ENCODE measurements around the gene RALGAPA2.

RALGAPA2 gene

GRCh38 chr20:20446001-20446400 lies 266.4 kb downstream of the RALGAPA2 start:
- peaks cover 2% of the 10 kb centered on the region; the same call in 1 of the 2 replicates for H3K4me1 ChIP-seq (ENCODE audit: control insufficient read depth, insufficient read depth, low read length)
- no peaks in the 10 kb centered on the region for H3K9me3 ChIP-seq (ENCODE audit: control insufficient read depth, insufficient read depth, low read length)
- H3K36me3 ChIP-seq (ENCODE audit: control insufficient read depth, insufficient read depth, low read length), result no peaks in the 10 kb centered on the region
- H3K27ac ChIP-seq (ENCODE audit: low read length), result no peak overlapping the region
- H3K4me3 ChIP-seq (ENCODE audit: low read length), result no peak overlapping the region
- no peak for DNase-seq (ENCODE audit: low read depth, low spot score)
- no peaks in the 10 kb centered on the region for H3K27me3 ChIP-seq (ENCODE audit: control insufficient read depth, insufficient read depth, low read length)

DNA sequence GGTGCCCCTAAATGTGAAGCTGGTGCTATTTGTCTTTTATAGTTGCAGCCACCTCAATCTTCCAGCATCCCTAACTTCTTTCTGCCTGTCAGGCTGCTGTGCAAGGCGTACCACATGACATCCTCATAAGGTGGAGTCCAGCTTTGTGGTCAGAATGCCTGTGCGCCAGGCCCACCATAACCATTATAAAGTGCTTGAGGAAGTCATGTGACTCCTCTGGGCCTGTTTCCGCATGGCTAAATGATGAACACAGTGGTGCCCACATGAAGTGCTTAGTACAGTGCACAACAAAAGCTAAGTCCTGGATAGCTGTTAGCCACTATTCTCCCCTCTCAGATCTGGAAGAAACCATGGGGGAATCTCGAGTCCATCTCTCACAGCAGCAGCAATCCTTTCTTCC lies 268.9 kb downstream of the RALGAPA2 start:
- Histone ChIP-seq H3K9me3 (ENCODE audit: control insufficient read depth, insufficient read depth, low read length) (no peaks in the 10 kb centered on the region), H3K36me3 (ENCODE audit: control insufficient read depth, insufficient read depth, low read length) (no peaks in the 10 kb centered on the region), H3K4me3 (ENCODE audit: low read length) (no peak overlapping the region), H3K27me3 (ENCODE audit: control insufficient read depth, insufficient read depth, low read length) (no peaks in the 10 kb centered on the region), H3K4me1 (ENCODE audit: control insufficient read depth, insufficient read depth, low read length) (peaks cover 2% of the 10 kb centered on the region; the same call in 1 of the 2 replicates), H3K27ac (ENCODE audit: low read length) (no peak overlapping the region)
- WGBS (ENCODE audit: insufficient coverage, insufficient read length), result no CpG with 5 or more reads among the region's 4 CpGs
- DNase-seq (ENCODE audit: low read depth, low spot score), result no peak

DNA sequence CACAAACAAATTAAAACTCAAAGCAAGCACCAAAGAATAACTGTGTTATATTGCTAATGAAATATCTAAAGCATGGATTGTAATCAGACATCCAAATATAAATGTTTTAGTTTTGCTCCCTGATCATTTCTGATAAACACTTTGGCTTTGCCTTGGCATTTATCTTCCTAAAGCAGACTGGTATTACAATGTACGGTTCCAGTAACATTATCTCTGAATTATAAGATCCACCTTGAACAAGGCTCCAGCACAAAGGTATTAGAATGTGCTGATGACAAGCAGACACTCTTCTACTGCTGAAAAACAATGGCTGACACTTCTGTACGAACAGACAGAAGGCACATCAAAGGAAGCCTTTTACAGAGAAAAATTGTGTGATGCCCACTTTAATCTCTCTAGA lies 270.0 kb downstream of the RALGAPA2 start:
- Histone ChIP-seq H3K4me1 (ENCODE audit: control insufficient read depth, insufficient read depth, low read length) (peaks cover 2% of the 10 kb centered on the region; the same call in 1 of the 2 replicates), H3K27me3 (ENCODE audit: control insufficient read depth, insufficient read depth, low read length) (no peaks in the 10 kb centered on the region), H3K27ac (ENCODE audit: low read length) (no peak overlapping the region), H3K9me3 (ENCODE audit: control insufficient read depth, insufficient read depth, low read length) (no peaks in the 10 kb centered on the region), H3K4me3 (ENCODE audit: low read length) (no peak overlapping the region), H3K36me3 (ENCODE audit: control insufficient read depth, insufficient read depth, low read length) (no peaks in the 10 kb centered on the region)
- WGBS (ENCODE audit: insufficient coverage, insufficient read length), result no CpG with 5 or more reads among the region's 2 CpGs
- DNase-seq (ENCODE audit: low read depth, low spot score), result no peak

DNA sequence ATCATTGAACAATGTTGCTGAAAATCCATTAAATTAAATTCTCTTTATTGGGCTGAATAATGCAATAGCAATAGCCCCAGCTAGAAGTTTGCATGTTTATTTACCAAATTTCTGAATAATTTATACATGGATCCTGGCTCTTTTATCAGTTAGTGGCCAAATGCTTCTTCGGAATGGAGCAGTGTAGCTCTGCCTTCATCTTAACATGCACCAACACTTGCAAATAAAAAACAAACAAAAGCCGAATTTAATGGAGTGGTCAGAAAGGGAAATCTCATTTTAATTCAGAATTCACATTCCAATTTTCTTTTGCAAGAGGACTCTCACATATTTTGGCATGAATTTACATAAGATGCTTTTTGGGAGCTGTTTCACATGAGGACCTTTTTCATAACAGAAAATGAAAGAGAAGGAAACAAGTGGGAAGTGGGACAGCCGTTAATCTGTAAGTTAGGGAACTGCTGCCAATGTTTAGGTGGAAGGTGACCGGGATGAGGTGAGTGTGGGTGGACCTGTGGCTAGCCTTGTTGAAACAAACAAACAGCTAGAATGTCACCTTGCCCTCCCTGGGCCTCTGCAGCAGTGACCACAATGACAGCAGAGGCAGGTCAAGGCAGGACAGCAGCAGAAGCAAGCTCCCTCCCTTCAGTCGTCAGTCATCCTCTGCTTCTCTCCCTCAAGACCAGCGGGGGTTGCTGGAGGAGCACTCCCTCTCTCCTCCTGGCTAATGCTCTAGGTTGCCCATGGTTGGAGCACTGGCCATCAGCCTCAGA lies 271.4 kb downstream of the RALGAPA2 start:
- Histone ChIP-seq H3K9me3 (ENCODE audit: control insufficient read depth, insufficient read depth, low read length) (no peaks in the 10 kb centered on the region), H3K4me3 (ENCODE audit: low read length) (no peak overlapping the region), H3K27ac (ENCODE audit: low read length) (no peak overlapping the region), H3K27me3 (ENCODE audit: control insufficient read depth, insufficient read depth, low read length) (no peaks in the 10 kb centered on the region), H3K4me1 (ENCODE audit: control insufficient read depth, insufficient read depth, low read length) (peaks cover 2% of the 10 kb centered on the region; the same call in 1 of the 2 replicates), H3K36me3 (ENCODE audit: control insufficient read depth, insufficient read depth, low read length) (no peaks in the 10 kb centered on the region)
- no CpG with 5 or more reads among the region's 6 CpGs for WGBS (ENCODE audit: insufficient coverage, insufficient read length)
- no peak for DNase-seq (ENCODE audit: low read depth, low spot score)

GRCh38 chr20:20440481-20440880 lies 272.0 kb downstream of the RALGAPA2 start:
- H3K36me3 ChIP-seq (ENCODE audit: control insufficient read depth, insufficient read depth, low read length), result no peaks in the 10 kb centered on the region
- no peaks in the 10 kb centered on the region for H3K9me3 ChIP-seq (ENCODE audit: control insufficient read depth, insufficient read depth, low read length)
- no peaks in the 10 kb centered on the region for H3K27me3 ChIP-seq (ENCODE audit: control insufficient read depth, insufficient read depth, low read length)
- H3K27ac ChIP-seq (ENCODE audit: low read length), result no peak overlapping the region
- no CpG with 5 or more reads among the region's 16 CpGs for WGBS (ENCODE audit: insufficient coverage, insufficient read length)
- peaks cover 2% of the 10 kb centered on the region; the same call in 1 of the 2 replicates for H3K4me1 ChIP-seq (ENCODE audit: control insufficient read depth, insufficient read depth, low read length)
- H3K4me3 ChIP-seq (ENCODE audit: low read length), result no peak overlapping the region
- no peak for DNase-seq (ENCODE audit: low read depth, low spot score)

DNA sequence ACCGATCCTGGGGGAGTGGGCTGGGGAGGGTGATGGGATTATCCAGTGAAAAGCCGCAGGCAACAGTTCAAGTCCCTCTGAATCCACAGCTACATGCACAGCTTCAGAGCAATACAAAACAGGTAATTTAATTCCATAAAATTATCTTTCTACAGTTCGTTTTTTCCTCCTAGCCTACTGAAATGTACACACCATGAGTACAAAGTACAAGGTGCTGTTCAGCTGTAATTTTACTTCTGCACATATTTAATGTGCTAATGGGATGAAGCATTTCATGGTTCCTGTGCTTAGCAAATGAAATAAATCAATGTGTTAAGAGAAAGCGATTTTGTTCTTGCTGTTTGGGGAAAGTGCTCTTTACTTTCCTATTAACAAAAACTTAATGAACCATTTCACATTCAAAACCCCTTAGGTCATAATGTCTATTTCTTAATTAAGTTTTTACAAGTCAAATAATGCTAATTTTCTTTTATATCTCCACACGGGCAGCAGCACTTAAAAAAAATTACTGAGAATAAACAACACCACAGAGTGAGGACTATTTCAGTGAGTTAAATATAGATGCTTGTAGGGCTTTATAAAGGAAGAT lies 272.7 kb downstream of the RALGAPA2 start:
- Histone ChIP-seq H3K4me1 (ENCODE audit: control insufficient read depth, insufficient read depth, low read length) (peaks cover 2% of the 10 kb centered on the region; the same call in 1 of the 2 replicates), H3K4me3 (ENCODE audit: low read length) (no peak overlapping the region)
- no CpG with 5 or more reads among the region's 5 CpGs for WGBS (ENCODE audit: insufficient coverage, insufficient read length)

DNA sequence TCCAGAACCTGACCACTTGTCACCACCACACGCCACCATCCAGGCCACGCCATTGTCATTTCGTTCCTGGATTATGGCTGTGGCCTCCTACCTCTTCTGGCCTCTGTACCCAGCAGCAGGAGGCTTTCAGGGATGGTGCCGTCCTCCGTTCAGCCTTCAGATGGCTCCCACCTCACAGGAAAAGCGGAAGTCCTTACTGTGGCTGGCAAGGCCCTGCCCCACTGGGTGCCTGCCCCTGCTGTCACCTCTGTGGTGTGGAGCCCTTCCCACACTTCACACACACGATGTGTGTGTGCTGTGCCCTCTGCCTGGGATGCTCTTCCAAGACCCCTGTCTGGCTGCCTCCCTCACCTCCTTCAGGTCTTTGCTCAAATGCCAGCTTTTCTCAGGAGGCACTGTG lies 275.1 kb downstream of the RALGAPA2 start:
- no peaks in the 10 kb centered on the region for H3K27me3 ChIP-seq (ENCODE audit: control insufficient read depth, insufficient read depth, low read length)
- no peak overlapping the region for H3K4me3 ChIP-seq (ENCODE audit: low read length)
- no peaks in the 10 kb centered on the region for H3K9me3 ChIP-seq (ENCODE audit: control insufficient read depth, insufficient read depth, low read length)
- DNase-seq (ENCODE audit: low read depth, low spot score), result no peak
- no peaks in the 10 kb centered on the region for H3K36me3 ChIP-seq (ENCODE audit: control insufficient read depth, insufficient read depth, low read length)
- peaks cover 2% of the 10 kb centered on the region; the same call in 1 of the 2 replicates for H3K4me1 ChIP-seq (ENCODE audit: control insufficient read depth, insufficient read depth, low read length)
- no CpG with 5 or more reads among the region's 7 CpGs for WGBS (ENCODE audit: insufficient coverage, insufficient read length)
- H3K27ac ChIP-seq (ENCODE audit: low read length), result no peak overlapping the region

More for the DNA sequence above, 272.7 kb downstream of the RALGAPA2 start:
- H3K27me3 ChIP-seq (ENCODE audit: control insufficient read depth, insufficient read depth, low read length), result no peaks in the 10 kb centered on the region
- H3K36me3 ChIP-seq (ENCODE audit: control insufficient read depth, insufficient read depth, low read length), result no peaks in the 10 kb centered on the region
- H3K27ac ChIP-seq (ENCODE audit: low read length), result no peak overlapping the region
- no peaks in the 10 kb centered on the region for H3K9me3 ChIP-seq (ENCODE audit: control insufficient read depth, insufficient read depth, low read length)
- DNase-seq (ENCODE audit: low read depth, low spot score), result no peak

- WGBS (ENCODE audit: insufficient coverage, insufficient read length), result no CpG with 5 or more reads among the region's 16 CpGs
- no peak for DNase-seq (ENCODE audit: low read depth, low spot score)
- peaks cover 2% of the 10 kb centered on the region; the same call in 1 of the 2 replicates for H3K4me1 ChIP-seq (ENCODE audit: control insufficient read depth, insufficient read depth, low read length)
- H3K9me3 ChIP-seq (ENCODE audit: control insufficient read depth, insufficient read depth, low read length), result no peaks in the 10 kb centered on the region
- H3K27ac ChIP-seq (ENCODE audit: low read length), result no peak overlapping the region
- no peak overlapping the region for H3K4me3 ChIP-seq (ENCODE audit: low read length)
- H3K36me3 ChIP-seq (ENCODE audit: control insufficient read depth, insufficient read depth, low read length), result no peaks in the 10 kb centered on the region
- H3K27me3 ChIP-seq (ENCODE audit: control insufficient read depth, insufficient read depth, low read length), result no peaks in the 10 kb centered on the region
Measured at GRCh38 chr20:20436689-20437088, 275.8 kb downstream of the RALGAPA2 start.

- H3K4me3 ChIP-seq (ENCODE audit: low read length), result no peak overlapping the region
- no peak overlapping the region for H3K27ac ChIP-seq (ENCODE audit: low read length)
- H3K27me3 ChIP-seq (ENCODE audit: control insufficient read depth, insufficient read depth, low read length), result no peaks in the 10 kb centered on the region
- no peaks in the 10 kb centered on the region for H3K4me1 ChIP-seq (ENCODE audit: control insufficient read depth, insufficient read depth, low read length)
- whole genome bisulfite sequencing (ENCODE audit: insufficient coverage, insufficient read length), result no CpG with 5 or more reads among the region's 6 CpGs
- no peak for DNase-seq (ENCODE audit: low read depth, low spot score)
- H3K36me3 ChIP-seq (ENCODE audit: control insufficient read depth, insufficient read depth, low read length), result no peaks in the 10 kb centered on the region
- no peaks in the 10 kb centered on the region for H3K9me3 ChIP-seq (ENCODE audit: control insufficient read depth, insufficient read depth, low read length)
Measured at GRCh38 chr20:20435453-20435852, 277.0 kb downstream of the RALGAPA2 start.

DNA sequence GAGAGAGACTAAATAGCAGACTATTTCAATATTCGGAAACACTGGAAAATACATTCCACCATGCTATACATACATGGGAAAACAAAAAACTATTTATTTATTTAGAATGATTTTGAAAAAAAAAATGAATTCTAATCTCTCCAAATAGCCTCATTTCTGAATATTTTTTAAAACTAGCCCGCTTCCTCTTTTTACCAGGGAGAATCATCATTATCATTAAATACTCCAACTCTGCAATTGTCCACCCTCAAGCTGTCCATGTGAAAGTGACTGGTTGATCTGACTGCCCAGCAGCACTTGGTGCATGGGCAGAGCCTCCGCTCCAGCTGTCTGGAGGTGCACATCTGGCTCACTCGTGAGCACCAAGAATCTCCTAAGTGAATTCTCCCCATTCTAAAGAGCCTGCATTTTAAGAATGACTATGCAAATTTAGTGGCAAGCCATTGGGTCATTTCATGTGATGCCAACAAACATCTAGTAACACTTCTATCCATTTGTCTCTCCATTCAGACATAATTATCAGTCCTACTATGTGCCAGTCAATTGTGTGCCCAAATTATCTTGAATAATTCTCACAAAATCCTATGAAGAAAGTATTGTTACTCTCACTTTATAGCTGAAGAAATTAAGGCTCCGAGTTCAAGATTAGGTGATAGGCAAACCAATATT lies 279.7 kb downstream of the RALGAPA2 start:
- no CpG with 5 or more reads among the region's 5 CpGs for WGBS (ENCODE audit: insufficient coverage, insufficient read length)
- Histone ChIP-seq H3K27ac (ENCODE audit: low read length) (no peak overlapping the region), H3K9me3 (ENCODE audit: control insufficient read depth, insufficient read depth, low read length) (no peaks in the 10 kb centered on the region), H3K4me3 (ENCODE audit: low read length) (no peak overlapping the region), H3K4me1 (ENCODE audit: control insufficient read depth, insufficient read depth, low read length) (no peaks in the 10 kb centered on the region), H3K27me3 (ENCODE audit: control insufficient read depth, insufficient read depth, low read length) (no peaks in the 10 kb centered on the region), H3K36me3 (ENCODE audit: control insufficient read depth, insufficient read depth, low read length) (no peaks in the 10 kb centered on the region)
- no peak for DNase-seq (ENCODE audit: low read depth, low spot score)
